H1 (cell line): ENCODE data around the gene FHIT. TPM values are rescaled to one million over a fixed set of nuclear protein-coding genes. Genes with fewer than 3 reads are reported as not detected.

Experiments used
- CTCF ChIA-PET: fragments of 300-600 bp; sonication (Branson Sonifier 250); formaldehyde crosslinking; loops from one replicate; lab custom pipeline; 2021; ENCODE audit not compliant: partially characterized antibody; lab: Charles Lee
- POLR2A ChIA-PET: fragments of 300-600 bp; sonication (Branson Sonifier 250); formaldehyde crosslinking; loops from one replicate; lab custom pipeline; 2021; ENCODE audit warnings: inconsistent platforms; ENCODE audit not compliant: partially characterized antibody; lab: Charles Lee
- DNase-seq, 2 experiments: peaks; one replicate each; pipeline versions ENCODE4 v3.0.0 to v3.0.0-alpha.2; 2010 to 2022; ENCODE audit warnings: low spot score in 2 of 2, low read depth in 1 of 2, mixed read lengths in 1 of 2
- FAIRE-seq: peaks from 2 replicates; lab custom pipeline; 2011; peaks lifted over from hg19 to GRCh38; lab: Jason Lieb, UNC
- H2AFZ ChIP-seq: 2 replicates; pipeline ENCODE4 v1.8.1; 2012; ENCODE audit warnings: low read length, inconsistent platforms
- H2AK5ac ChIP-seq: 2 replicates; pipeline ENCODE4 v1.6.1; 2013; ENCODE audit warnings: low read depth, low read length
- H2BK120ac ChIP-seq: replicated peaks from 2 replicates; pipeline ENCODE3; 2013; ENCODE audit warnings: low read depth, low read length, inconsistent platforms
- H2BK12ac ChIP-seq: 2 replicates; pipeline ENCODE4 v1.6.1; 2013; ENCODE audit warnings: low read depth, low read length
- H2BK15ac ChIP-seq: 2 replicates; pipeline ENCODE4 v1.6.1; 2013; ENCODE audit warnings: low read length
- H2BK20ac ChIP-seq: 2 replicates; pipeline ENCODE4 v1.6.1; 2013; ENCODE audit warnings: low read length
- H2BK5ac ChIP-seq: 2 replicates; pipeline ENCODE4 v1.6.1; 2013; ENCODE audit warnings: low read depth, low read length
- H3K14ac ChIP-seq: 2 replicates; pipeline ENCODE4 v1.6.1; 2013; ENCODE audit warnings: inconsistent platforms; ENCODE audit not compliant: insufficient read length
- H3K18ac ChIP-seq: 2 replicates; pipeline ENCODE4 v1.6.1; 2013; ENCODE audit warnings: low read length; ENCODE audit errors: extremely low read depth
- H3K23ac ChIP-seq: 2 replicates; pipeline ENCODE4 v1.6.1; 2013; ENCODE audit warnings: inconsistent platforms; ENCODE audit not compliant: insufficient read length
- H3K23me2 ChIP-seq: 2 replicates; pipeline ENCODE4 v1.6.1; 2013; ENCODE audit warnings: low read depth, low read length
- H3K27ac ChIP-seq: 2 replicates; pipeline ENCODE4 v1.6.1; 2011; ENCODE audit warnings: low read depth, low read length, inconsistent platforms
- H3K27me3 ChIP-seq, 4 experiments: replicated peaks in 1 of 4; 1 replicate in 1 of 4; 2 replicates in 3 of 4; pipeline versions ENCODE4 v1.6.1 to v1.8.1; 2011 to 2013; ENCODE audit warnings: low read length in 3 of 4, mild to moderate bottlenecking in 3 of 4, inconsistent platforms in 2 of 4, mixed read lengths in 2 of 4, moderate library complexity in 1 of 4; ENCODE audit not compliant: control insufficient read depth in 3 of 4, insufficient read depth in 3 of 4; ENCODE audit errors: extremely low read depth in 1 of 4
- H3K36me3 ChIP-seq, 4 experiments: 2 replicates each; pipeline versions ENCODE4 v1.6.1 to v1.8.1; 2011 to 2013; ENCODE audit warnings: mild to moderate bottlenecking in 4 of 4, low read length in 3 of 4, moderate library complexity in 2 of 4, control low read depth in 1 of 4, inconsistent platforms in 1 of 4; ENCODE audit not compliant: insufficient read depth in 4 of 4, control insufficient read depth in 2 of 4
- H3K4ac ChIP-seq: replicated peaks from 2 replicates; pipeline ENCODE3; 2013; ENCODE audit warnings: low read length, low read depth, mixed read lengths, inconsistent platforms; ENCODE audit not compliant: insufficient read length
- H3K4me1 ChIP-seq, 4 experiments: replicated peaks in 1 of 4; 1 replicate in 1 of 4; 2 replicates in 3 of 4; pipeline versions ENCODE4 v1.6.1 to v1.8.1; 2011 to 2013; ENCODE audit warnings: low read length in 3 of 4, inconsistent platforms in 2 of 4, mixed read lengths in 1 of 4; ENCODE audit not compliant: insufficient read depth in 4 of 4, control insufficient read depth in 3 of 4
- H3K4me2 ChIP-seq, 2 experiments: 2 replicates each; pipeline versions ENCODE4 v1.6.1 to v1.8.1; 2011 to 2013; ENCODE audit warnings: low read depth in 2 of 2, low read length in 2 of 2, control low read depth in 1 of 2, inconsistent platforms in 1 of 2, mild to moderate bottlenecking in 1 of 2; ENCODE audit not compliant: insufficient read depth in 1 of 2
- H3K4me3 ChIP-seq, 4 experiments: fragments of 200-600, 300-600 bp in 1 of 4; sonication (generic), shearing (Covaris generic), sonication (Bioruptor Twin) in 1 of 4; 2 replicates each; pipeline versions ENCODE4 v1.5.1 to v1.8.1; 2011 to 2016; ENCODE audit warnings: low read length in 4 of 4, low read depth in 3 of 4, control low read depth in 2 of 4, inconsistent platforms in 2 of 4, mild to moderate bottlenecking in 2 of 4, mixed read lengths in 1 of 4, moderate library complexity in 1 of 4; ENCODE audit not compliant: insufficient read depth in 2 of 4; ENCODE audit errors: extremely low read depth in 1 of 4
- H3K56ac ChIP-seq: replicated peaks from 2 replicates; pipeline ENCODE3; 2013; ENCODE audit warnings: low read depth, mild to moderate bottlenecking, mixed read lengths, low read length, inconsistent platforms; ENCODE audit not compliant: insufficient read length
- H3K79me1 ChIP-seq: 2 replicates; pipeline ENCODE4 v1.6.1; 2013; ENCODE audit warnings: low read depth, low read length, control low read depth
- H3K79me2 ChIP-seq, 2 experiments: 2 replicates each; pipeline versions ENCODE4 v1.6.1 to v1.8.1; 2012 to 2013; ENCODE audit warnings: low read length in 2 of 2, mild to moderate bottlenecking in 2 of 2, inconsistent platforms in 1 of 2; ENCODE audit not compliant: insufficient read depth in 2 of 2, control insufficient read depth in 1 of 2
- H3K9ac ChIP-seq, 4 experiments: replicated peaks in 1 of 4; 1 replicate in 1 of 4; 2 replicates in 3 of 4; pipeline versions ENCODE4 v1.6.1 to v1.8.1; 2011 to 2013; ENCODE audit warnings: low read depth in 3 of 4, low read length in 3 of 4, control low read depth in 2 of 4, mild to moderate bottlenecking in 2 of 4, moderate library complexity in 2 of 4, inconsistent platforms in 1 of 4; ENCODE audit errors: extremely low read depth in 1 of 4
- H3K9me3 ChIP-seq, 2 experiments: 2 replicates each; pipeline versions ENCODE4 v1.6.1 to v1.8.1; 2012 to 2013; ENCODE audit warnings: mild to moderate bottlenecking in 2 of 2, moderate library complexity in 2 of 2, control low read depth in 1 of 2, inconsistent platforms in 1 of 2, low read depth in 1 of 2, low read length in 1 of 2, mixed read lengths in 1 of 2; ENCODE audit not compliant: insufficient read depth in 2 of 2
- H4K20me1 ChIP-seq, 2 experiments: replicated peaks in 1 of 2; 2 replicates each; pipeline versions ENCODE3 to v1.8.1; 2011 to 2013; ENCODE audit warnings: inconsistent platforms in 2 of 2, low read length in 2 of 2, mild to moderate bottlenecking in 1 of 2; ENCODE audit not compliant: insufficient read depth in 2 of 2, control insufficient read depth in 1 of 2
- H4K5ac ChIP-seq: 2 replicates; pipeline ENCODE4 v1.6.1; 2013; ENCODE audit warnings: low read length, low read depth, mixed read lengths, inconsistent platforms; ENCODE audit not compliant: insufficient read length
- H4K8ac ChIP-seq: 2 replicates; pipeline ENCODE4 v1.8.0; 2013; ENCODE audit warnings: mild to moderate bottlenecking, moderate library complexity, low read length, inconsistent platforms; ENCODE audit not compliant: insufficient read depth; ENCODE audit errors: extremely low read depth
- H4K91ac ChIP-seq: replicated peaks from 2 replicates; pipeline ENCODE3; 2013; ENCODE audit warnings: low read length, mixed read lengths, inconsistent platforms; ENCODE audit not compliant: insufficient read length
- ASH2L ChIP-seq: fragments of 200-600, 300-600 bp; sonication (generic); IDR thresholded peaks from one replicate; pipeline ENCODE4 v1.7.1; 2017; ENCODE audit warnings: low read length
- BCL11A ChIP-seq, 2 experiments: IDR thresholded peaks; one replicate each; pipeline ENCODE4 v1.6.1; 2011; ENCODE audit warnings: low read depth in 2 of 2, low read length in 2 of 2, mild to moderate bottlenecking in 2 of 2
- BRCA1 ChIP-seq: IDR thresholded peaks from 2 replicates; pipeline ENCODE4 v1.6.1; 2012; ENCODE audit warnings: low read depth, low read length, improper control_type of control experiment
- CHD2 ChIP-seq: IDR thresholded peaks from 2 replicates; pipeline ENCODE4 v1.6.1; 2012; ENCODE audit warnings: low read length, improper control_type of control experiment
- CREB1 ChIP-seq: IDR thresholded peaks from 2 replicates; pipeline ENCODE4 v1.6.1; 2012; ENCODE audit warnings: inconsistent platforms
- FOSL1 ChIP-seq: IDR thresholded peaks from 2 replicates; pipeline ENCODE4 v1.6.1; 2011; ENCODE audit warnings: mild to moderate bottlenecking, low read depth, low read length, moderate library complexity; ENCODE audit not compliant: insufficient read depth
- RBBP5 ChIP-seq: IDR thresholded peaks from 2 replicates; pipeline ENCODE4 v1.7.1; 2012; ENCODE audit warnings: low read depth, mild to moderate bottlenecking, inconsistent platforms, low read length, moderate library complexity, borderline replicate concordance
- RFX5 ChIP-seq: IDR thresholded peaks from 2 replicates; pipeline ENCODE4 v1.6.1; 2011; ENCODE audit warnings: low read depth, low read length, improper control_type of control experiment, borderline replicate concordance
- SAP30 ChIP-seq: fragments of 300-600 bp; sonication (generic); IDR thresholded peaks from 2 replicates; pipeline ENCODE4 v1.7.1; 2012; ENCODE audit warnings: low read length, moderate library complexity, mild to moderate bottlenecking, inconsistent platforms; ENCODE audit not compliant: insufficient read depth, insufficient replicate concordance
- SIN3A ChIP-seq, 2 experiments: IDR thresholded peaks in 1 of 2; conservative IDR thresholded peaks in 1 of 2; 2 replicates each; pipeline ENCODE4 v1.6.1; 2011 to 2012; ENCODE audit warnings: low read length in 2 of 2, improper control_type of control experiment in 1 of 2, low read depth in 1 of 2, mild to moderate bottlenecking in 1 of 2
- SUZ12 ChIP-seq: fragments of 200-600 bp; sonication (generic); IDR thresholded peaks from 2 replicates; pipeline ENCODE4 v1.6.1; 2012; ENCODE audit warnings: mild to moderate bottlenecking, inconsistent platforms, low read length, moderate library complexity, mixed read lengths
- TAF1 ChIP-seq: IDR thresholded peaks from 2 replicates; pipeline ENCODE4 v1.6.1; 2011; ENCODE audit warnings: mild to moderate bottlenecking, low read depth, low read length
- TBP ChIP-seq: IDR thresholded peaks from 2 replicates; pipeline ENCODE4 v1.6.1; 2011; ENCODE audit warnings: low read depth, low read length, improper control_type of control experiment
- WGBS, 2 experiments: shearing (Covaris generic) in 1 of 2; methylation state at CpG; one replicate each; pipeline versions ENCODE4 v1.1.6 to v1.1.7; 2013 to 2015; ENCODE audit warnings: low lambda C conversion rate in 2 of 2, mixed read lengths in 2 of 2, inconsistent platforms in 1 of 2, low coverage in 1 of 2, missing lambda C conversion rate in 1 of 2; ENCODE audit not compliant: insufficient replicate concordance in 2 of 2, insufficient coverage in 1 of 2, insufficient read length in 1 of 2; ENCODE audit errors: extremely low coverage in 1 of 2, missing lambda C conversion rate in 1 of 2; 5-methylcytosine and 5-hydroxymethylcytosine counted together
- polyA plus RNA-seq, 7 experiments: library from polyadenylated mRNA; depleted of rRNA in 3 of 7; stranded (reverse) in 5 of 7; unstranded in 2 of 7; fragments of >200 nt in 5 of 7; fragments of 200-250 nt in 2 of 7; gene quantifications; 1 replicate in 5 of 7; 2 replicates in 1 of 7; 4 replicates in 1 of 7; pipeline versions ENCODE4 v1.2.1 to v1.2.3, GENCODE V29; 2011 to 2013; ENCODE audit warnings: missing spikeins in 2 of 7, mixed read lengths in 2 of 7
- total RNA-seq: library from RNA; stranded (reverse); fragmentation: NEBNext Ultra II Directional; extraction: Animal tissue kit (Norgen Biotek cat#: 25700); gene quantifications from 2 replicates; pipeline ENCODE4 v1.2.1, GENCODE V29; 2021
- TF ChIP-seq, protein P1 (sequence below): IDR thresholded peaks from 2 replicates; pipeline ENCODE4 v1.6.1; 2011; ENCODE audit warnings: low read length, improper control_type of control experiment

Gene FHIT
- total and polyA plus RNA-seq, 2 of the 8 experiments (the other 6 are each of a cell fraction or from before 2014, with no cell fraction given): 1.2 to 3.2 TPM

DNA sequence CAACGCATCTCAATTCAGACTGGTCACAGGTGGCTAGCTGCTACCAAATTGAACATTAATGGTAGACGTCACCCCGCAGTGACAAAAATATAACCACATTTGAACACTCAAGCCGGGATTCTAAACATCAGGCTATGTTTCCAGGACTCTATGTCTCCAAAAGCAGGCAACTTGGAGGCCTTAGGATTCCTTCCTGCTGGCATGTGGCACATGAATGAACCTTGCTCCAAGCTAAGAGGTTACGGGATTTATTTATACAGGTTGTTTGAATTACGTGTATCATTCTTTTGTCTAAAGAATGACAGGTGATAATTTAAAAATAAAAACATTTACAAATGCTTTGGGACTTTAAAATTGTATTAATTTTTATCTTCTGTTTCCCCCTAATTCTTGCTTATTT is 1337.0 kb downstream of the FHIT start:
- Histone ChIP-seq H2AFZ (no peak overlapping the region), H3K4me1 (no peaks in the 10 kb centered on the region), H3K4me3 (no peak overlapping the region), H4K5ac (no peak overlapping the region), H3K27me3 (no peaks in the 10 kb centered on the region), H4K91ac (no peak overlapping the region), H3K9ac (no peak overlapping the region), H3K18ac (no peak overlapping the region), H2BK12ac (no peak overlapping the region), H4K20me1 (no peaks in the 10 kb centered on the region), H2BK5ac (no peak overlapping the region), H3K23ac (no peak overlapping the region), H4K8ac (no peak overlapping the region), H3K79me1 (no peaks in the 10 kb centered on the region), H3K4ac (no peak overlapping the region), H2BK120ac (no peak overlapping the region), H3K23me2 (no peaks in the 10 kb centered on the region), H2BK15ac (no peak overlapping the region), H3K27ac (no peak overlapping the region), H3K14ac (no peak overlapping the region), H2AK5ac (no peak overlapping the region), H2BK20ac (no peak overlapping the region), H3K36me3 (no peaks in the 10 kb centered on the region), H3K4me2 (no peak overlapping the region), H3K79me2 (no peaks in the 10 kb centered on the region), H3K56ac (no peak overlapping the region), H3K9me3 (no peaks in the 10 kb centered on the region)
- 87% methylated on average over 6 of the region's 6 CpGs; no CpG with 5 or more reads in 1 of the 2 experiments for WGBS, 2 experiments
- DNase-seq (no peak), FAIRE-seq (no peak)
- ChIA-PET CTCF (interaction anchor here (0.7 kb wide), 1 partner anchor 228 kb away, joined by 3 read pairs; no protein-coding TSS in a partner anchor), POLR2A (no interaction called here)
- TF ChIP-seq SUZ12 (no peak), SIN3A (conservative IDR thresholded peaks at IDR 0.05 in 1 of 2, IDR thresholded peaks at IDR 0.05 in 1 of 2; ENCODE audit: low read depth in 1 of 2, low read length in 2 of 2) (no peak), CHD2 (no peak), ASH2L (no peak), TAF1 (no peak), RFX5 (no peak), SAP30 (no peak), CREB1 (no peak), BCL11A (IDR thresholded peaks at IDR 0.05; ENCODE audit: low read depth in 2 of 2, low read length in 2 of 2) (no peak), TBP (no peak), BRCA1 (no peak), RBBP5 (no peak), FOSL1 (no peak)
- TF ChIP-seq, protein P1, sequence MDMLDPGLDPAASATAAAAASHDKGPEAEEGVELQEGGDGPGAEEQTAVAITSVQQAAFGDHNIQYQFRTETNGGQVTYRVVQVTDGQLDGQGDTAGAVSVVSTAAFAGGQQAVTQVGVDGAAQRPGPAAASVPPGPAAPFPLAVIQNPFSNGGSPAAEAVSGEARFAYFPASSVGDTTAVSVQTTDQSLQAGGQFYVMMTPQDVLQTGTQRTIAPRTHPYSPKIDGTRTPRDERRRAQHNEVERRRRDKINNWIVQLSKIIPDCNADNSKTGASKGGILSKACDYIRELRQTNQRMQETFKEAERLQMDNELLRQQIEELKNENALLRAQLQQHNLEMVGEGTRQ: no peak
